HEK293 (cell line): ENCODE measurements around the gene STN1.

Experiments
- CTCF ChIP-seq: fragments of 450-650 bp; formaldehyde crosslinking; IDR thresholded peaks from 2 replicates; pipeline ENCODE4 v1.5.1; 2016; ENCODE audit warnings: missing biosample characterization, missing genetic modification characterization
- REST ChIP-seq: fragments of 450-650 bp; formaldehyde crosslinking; IDR thresholded peaks from 2 replicates; pipeline ENCODE4 v1.5.1; 2016; ENCODE audit warnings: missing biosample characterization, missing genetic modification characterization
- ZFP41 ChIP-seq: fragments of 450-650 bp; formaldehyde crosslinking; IDR thresholded peaks from 2 replicates; pipeline ENCODE4 v1.5.1; 2016; ENCODE audit warnings: missing biosample characterization, missing genetic modification characterization, borderline replicate concordance
- ZNF18 ChIP-seq: fragments of 450-650 bp; formaldehyde crosslinking; IDR thresholded peaks from 2 replicates; pipeline ENCODE4 v1.5.1; 2016; ENCODE audit warnings: missing biosample characterization, missing genetic modification characterization
- ZNF202 ChIP-seq: fragments of 450-650 bp; formaldehyde crosslinking; IDR thresholded peaks from 2 replicates; pipeline ENCODE4 v1.5.1; 2016; ENCODE audit warnings: missing biosample characterization, missing genetic modification characterization, borderline replicate concordance
- ZNF394 ChIP-seq: fragments of 450-650 bp; formaldehyde crosslinking; IDR thresholded peaks from 2 replicates; pipeline ENCODE4 v1.5.1; 2016; ENCODE audit warnings: missing biosample characterization, missing genetic modification characterization, mild to moderate bottlenecking, moderate library complexity, borderline replicate concordance
- ZNF416 ChIP-seq: fragments of 450-650 bp; formaldehyde crosslinking; IDR thresholded peaks from 2 replicates; pipeline ENCODE4 v1.5.1; 2016; ENCODE audit warnings: missing biosample characterization, missing genetic modification characterization
- ZNF561 ChIP-seq: fragments of 450-650 bp; IDR thresholded peaks from 2 replicates; pipeline ENCODE4 v1.5.1; 2018; ENCODE audit warnings: missing biosample characterization, missing genetic modification characterization, borderline replicate concordance
- ZNF747 ChIP-seq: fragments of 450-650 bp; formaldehyde crosslinking; IDR thresholded peaks from 2 replicates; pipeline ENCODE4 v1.5.1; 2016; ENCODE audit warnings: missing biosample characterization, missing genetic modification characterization
- ZNF76 ChIP-seq: fragments of 450-650 bp; formaldehyde crosslinking; IDR thresholded peaks from 2 replicates; pipeline ENCODE4; 2016; ENCODE audit warnings: low read depth, missing biosample characterization, missing genetic modification characterization, borderline replicate concordance
- ZNF777 ChIP-seq: fragments of 450-650 bp; formaldehyde crosslinking; IDR thresholded peaks from 2 replicates; pipeline ENCODE4 v1.5.1; 2017; ENCODE audit warnings: missing biosample characterization, missing genetic modification characterization, borderline replicate concordance

- TF ChIP-seq CTCF (tag by site-specific recombination) (no peak), ZNF76 (tag by site-specific recombination) (no peak), ZNF18 (tag by site-specific recombination) (no peak), REST (no peak), ZNF394 (tag by site-specific recombination) (no peak), ZNF416 (tag by site-specific recombination) (no peak), ZNF202 (no peak), ZFP41 (tag by site-specific recombination) (no peak), ZNF777 (tag by site-specific recombination) (no peak), ZNF561 (tag by site-specific recombination) (no peak), ZNF747 (tag by site-specific recombination) (no peak)
These were observed 68.6 kb downstream of the STN1 start for GRCh38 chr10:103849212-103849877.
